ENCODE results near the gene CCDC88B. TPM values are rescaled to one million over a fixed set of nuclear protein-coding genes. Genes with fewer than 3 reads are reported as not detected.

CCDC88B gene
- total RNA-seq, 4 donors from 2014 or later, result 3.3 to 8.3 (median 5.4) TPM

GRCh38 chr11:64379160-64379559 lies 39.2 kb downstream of the CCDC88B start:
- no peaks in the 10 kb centered on the region for H3K27me3 ChIP-seq
- TF ChIP-seq POLR2A (IDR thresholded peaks at IDR 0.05) (no peak), CTCF (IDR thresholded peaks at IDR 0.05) (no peak), POLR2AphosphoS5 (IDR thresholded peaks at IDR 0.05) (no peak), EP300 (IDR thresholded peaks at IDR 0.05) (no peak)
- peaks cover 13% of the 10 kb centered on the region for H3K4me1 ChIP-seq
- H3K27ac ChIP-seq, result no peak overlapping the region
- no peak overlapping the region for H3K4me3 ChIP-seq
- H3K9me3 ChIP-seq, result no peaks in the 10 kb centered on the region
- H3K36me3 ChIP-seq, result no peaks in the 10 kb centered on the region
- DNase-seq (ENCODE audit: low spot score in 2 of 2), result no peak
- WGBS, result 52% methylated on average over 13 of the region's 15 CpGs

- 69% methylated on average over 27 of the region's 35 CpGs for WGBS
- DNase-seq (ENCODE audit: low spot score in 2 of 2), result no peak
Measured at GRCh38 chr11:64379817-64380709, 40.1 kb downstream of the CCDC88B start.

GRCh38 chr11:64381350-64381749 lies 41.3 kb downstream of the CCDC88B start:
- Histone ChIP-seq H3K4me1 (peaks cover 17% of the 10 kb centered on the region), H3K27me3 (no peaks in the 10 kb centered on the region), H3K27ac (no peak overlapping the region), H3K4me3 (no peak overlapping the region), H3K36me3 (no peaks in the 10 kb centered on the region), H3K9me3 (no peaks in the 10 kb centered on the region)
- WGBS, result 71% methylated on average over 6 of the region's 6 CpGs
- DNase-seq (ENCODE audit: low spot score in 2 of 2), result no peak
- TF ChIP-seq CTCF (IDR thresholded peaks at IDR 0.05), result no peak
- TF ChIP-seq POLR2A (IDR thresholded peaks at IDR 0.05), result no peak

More at GRCh38 chr11:64379817-64380709, 40.1 kb downstream of the CCDC88B start:
- Histone ChIP-seq H3K36me3 (no peaks in the 10 kb centered on the region), H3K4me3 (no peak overlapping the region), H3K27ac (no peak overlapping the region), H3K9me3 (no peaks in the 10 kb centered on the region), H3K4me1 (peaks cover 15% of the 10 kb centered on the region), H3K27me3 (no peaks in the 10 kb centered on the region)
- TF ChIP-seq EP300 (IDR thresholded peaks at IDR 0.05), result no peak
- no peak for TF ChIP-seq POLR2A (IDR thresholded peaks at IDR 0.05)
- no peak for TF ChIP-seq CTCF (IDR thresholded peaks at IDR 0.05)
- no peak for TF ChIP-seq POLR2AphosphoS5 (IDR thresholded peaks at IDR 0.05)

GRCh38 chr11:64382047-64382446 lies 42.0 kb downstream of the CCDC88B start:
- H3K27ac ChIP-seq, result no peak overlapping the region
- H3K4me1 ChIP-seq, result peaks cover 17% of the 10 kb centered on the region
- H3K9me3 ChIP-seq, result no peaks in the 10 kb centered on the region
- no peaks in the 10 kb centered on the region for H3K36me3 ChIP-seq
- TF ChIP-seq EP300 (IDR thresholded peaks at IDR 0.05) (no peak), CTCF (IDR thresholded peaks at IDR 0.05) (no peak), POLR2A (IDR thresholded peaks at IDR 0.05) (no peak), POLR2AphosphoS5 (IDR thresholded peaks at IDR 0.05) (no peak)
- H3K27me3 ChIP-seq, result no peaks in the 10 kb centered on the region
- 66% methylated on average over 6 of the region's 6 CpGs for WGBS
- no peak overlapping the region for H3K4me3 ChIP-seq
- no peak for DNase-seq (ENCODE audit: low spot score in 2 of 2)

- no peaks in the 10 kb centered on the region for H3K27me3 ChIP-seq
- H3K36me3 ChIP-seq, result no peaks in the 10 kb centered on the region
- peaks cover 17% of the 10 kb centered on the region for H3K4me1 ChIP-seq
- 75% methylated on average over 8 of the region's 8 CpGs for WGBS
- no peak overlapping the region for H3K27ac ChIP-seq
- H3K9me3 ChIP-seq, result no peaks in the 10 kb centered on the region
- no peak overlapping the region for H3K4me3 ChIP-seq
- TF ChIP-seq EP300 (IDR thresholded peaks at IDR 0.05) (no peak), POLR2A (IDR thresholded peaks at IDR 0.05) (no peak), CTCF (IDR thresholded peaks at IDR 0.05) (no peak), POLR2AphosphoS5 (IDR thresholded peaks at IDR 0.05) (no peak)
- no peak for DNase-seq (ENCODE audit: low spot score in 2 of 2)
Measured at GRCh38 chr11:64382586-64382985, 42.6 kb downstream of the CCDC88B start.

Measured in suprapubic skin (tissue), 4 donors.